Smooth muscle cell (in vitro differentiated cells): ENCODE data around the gene KIAA1671. TPM values are rescaled to one million over a fixed set of nuclear protein-coding genes. Genes with fewer than 3 reads are reported as not detected.

Experiments used
- DNase-seq: peaks from one replicate; lab custom pipeline; 2025; ENCODE audit not compliant: unreplicated experiment; lab: John Stamatoyannopoulos, UW
- H2AFZ ChIP-seq: fragments of 200-600 bp; sonication (generic); 2 replicates; pipeline ENCODE4 v1.6.0; 2016; ENCODE audit warnings: antibody characterized with exemption, low read depth, mild to moderate bottlenecking
- H3F3A ChIP-seq: fragments of 200-600 bp; sonication (generic); 2 replicates; pipeline ENCODE4 v1.6.0; 2017; ENCODE audit warnings: antibody characterized with exemption, low read depth
- H3K27ac ChIP-seq: fragments of 200-600 bp; sonication (generic); 2 replicates; pipeline ENCODE4 v1.5.1; 2016; ENCODE audit warnings: low read depth, mild to moderate bottlenecking
- H3K27me3 ChIP-seq: fragments of 200-600 bp; sonication (generic); 2 replicates; pipeline ENCODE4 v1.6.1; 2016; ENCODE audit warnings: low read depth, mild to moderate bottlenecking
- H3K36me3 ChIP-seq: fragments of 200-600 bp; sonication (generic); 2 replicates; pipeline ENCODE4 v1.5.1; 2016; ENCODE audit warnings: low read depth
- H3K4me1 ChIP-seq: fragments of 200-600 bp; sonication (generic); 2 replicates; pipeline ENCODE4 v1.5.1; 2016; ENCODE audit warnings: low read depth
- H3K4me2 ChIP-seq: fragments of 200-600 bp; sonication (generic); 2 replicates; pipeline ENCODE4 v1.6.0; 2016; ENCODE audit warnings: mild to moderate bottlenecking
- H3K4me3 ChIP-seq: fragments of 200-600 bp; sonication (generic); 2 replicates; pipeline ENCODE4 v1.5.1; 2016; ENCODE audit warnings: mild to moderate bottlenecking
- H3K79me2 ChIP-seq: fragments of 200-600 bp; sonication (generic); 2 replicates; pipeline ENCODE4 v1.6.0; 2016; ENCODE audit warnings: low read depth, mild to moderate bottlenecking
- H3K9ac ChIP-seq: fragments of 200-600 bp; sonication (generic); 2 replicates; pipeline ENCODE4 v1.6.0; 2016; ENCODE audit warnings: low read depth
- H3K9me3 ChIP-seq: fragments of 200-600 bp; sonication (generic); replicated peaks from 2 replicates; pipeline ENCODE4 v1.5.1; 2016; ENCODE audit warnings: low read depth
- H4K20me1 ChIP-seq: fragments of 200-600 bp; sonication (generic); 2 replicates; pipeline ENCODE4 v1.6.0; 2016; ENCODE audit warnings: low read depth
- CTCF ChIP-seq: fragments of 200-600 bp; sonication (generic); IDR thresholded peaks from 2 replicates; pipeline ENCODE4 v1.5.1; 2017; ENCODE audit warnings: borderline replicate concordance, mild to moderate bottlenecking, antibody characterized with exemption; ENCODE audit not compliant: insufficient read depth, poor library complexity, severe bottlenecking
- WGBS: methylation state at CpG from one replicate; pipeline ENCODE4 v1.1.7; 2016; ENCODE audit warnings: low lambda C conversion rate; 5-methylcytosine and 5-hydroxymethylcytosine counted together
- polyA plus RNA-seq: library from polyadenylated mRNA; unstranded; fragments of >200 nt; fragmentation: Nextera tagmentation; extraction: Ambion mirVana; gene quantifications from 2 replicates; pipeline ENCODE4 v1.2.1, GENCODE V29; 2016
- total RNA-seq: library from RNA; depleted of rRNA; stranded (reverse); fragments of >200 nt; gene quantifications from 2 replicates; pipeline ENCODE4 v1.2.3, GENCODE V29; 2014

Gene KIAA1671
- total and polyA plus RNA-seq, 2 experiments from 2014 or later = 1.7 to 7.6 TPM

DNA sequence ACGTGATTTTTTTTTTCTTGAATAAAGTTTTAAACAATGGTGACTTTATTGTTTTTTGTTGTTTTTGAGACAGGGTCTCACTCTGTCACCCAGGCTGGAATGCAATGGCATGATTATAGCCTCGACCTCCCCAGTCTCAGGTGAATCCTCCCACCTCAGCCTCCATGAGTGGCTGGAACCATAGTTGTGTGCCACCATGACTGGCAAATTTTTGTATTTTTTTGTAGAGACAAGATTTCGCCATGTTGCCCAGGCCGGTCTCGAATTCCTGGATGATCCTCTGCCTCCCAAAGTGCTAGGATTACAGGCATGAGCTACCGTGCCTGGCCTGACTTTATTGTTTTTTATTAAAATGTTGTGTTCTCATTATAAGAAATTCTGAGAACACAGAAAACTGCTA lies 235.0 kb downstream of the KIAA1671 start:
- DNase-seq = no peak
- no peaks in the 10 kb centered on the region for H3F3A ChIP-seq
- no peak overlapping the region for H3K27ac ChIP-seq

DNA sequence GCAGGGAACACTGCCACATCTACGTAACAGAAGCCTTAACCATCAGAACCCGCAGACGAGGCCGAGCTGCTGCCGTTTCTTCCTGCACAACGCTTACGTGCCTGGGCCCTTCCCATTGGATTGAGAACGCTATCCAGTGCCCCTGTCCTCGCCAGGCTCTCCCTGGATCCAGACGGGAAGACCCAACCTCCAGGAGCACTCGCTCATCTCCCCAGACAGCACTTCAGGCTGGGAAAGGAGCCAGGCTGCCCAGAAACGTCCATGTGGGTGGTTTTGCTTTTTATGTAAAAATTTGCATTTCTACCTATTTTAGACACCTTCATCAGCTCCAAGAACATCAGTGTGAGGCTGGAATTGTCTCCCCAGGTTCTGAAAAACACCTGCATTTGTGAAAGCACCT lies 239.9 kb downstream of the KIAA1671 start:
- H3K4me2 ChIP-seq = no peak overlapping the region
- H3K27ac ChIP-seq = no peak overlapping the region
- no peak overlapping the region for H2AFZ ChIP-seq
- no peaks in the 10 kb centered on the region for H3K9me3 ChIP-seq
- H3K4me3 ChIP-seq = no peak overlapping the region
- H3K36me3 ChIP-seq = peaks cover 2% of the 10 kb centered on the region
- DNase-seq = no peak
- H4K20me1 ChIP-seq = peaks cover 6% of the 10 kb centered on the region
- no peaks in the 10 kb centered on the region for H3K27me3 ChIP-seq
- 92% methylated on average over 12 of the region's 12 CpGs for WGBS
- no peaks in the 10 kb centered on the region for H3F3A ChIP-seq
- no peak overlapping the region for H3K9ac ChIP-seq
- TF ChIP-seq CTCF = no peak
- H3K79me2 ChIP-seq = no peaks in the 10 kb centered on the region
- peaks cover 3% of the 10 kb centered on the region for H3K4me1 ChIP-seq

More for the DNA sequence above, 235.0 kb downstream of the KIAA1671 start:
- no peaks in the 10 kb centered on the region for H3K9me3 ChIP-seq
- H4K20me1 ChIP-seq = no peaks in the 10 kb centered on the region
- peaks cover 4% of the 10 kb centered on the region for H3K36me3 ChIP-seq
- no peaks in the 10 kb centered on the region for H3K4me1 ChIP-seq
- no peaks in the 10 kb centered on the region for H3K79me2 ChIP-seq
- 90% methylated on average over 6 of the region's 6 CpGs for WGBS
- H3K9ac ChIP-seq = no peak overlapping the region
- H3K27me3 ChIP-seq = no peaks in the 10 kb centered on the region
- TF ChIP-seq CTCF = no peak
- no peak overlapping the region for H3K4me3 ChIP-seq
- H2AFZ ChIP-seq = no peak overlapping the region
- H3K4me2 ChIP-seq = no peak overlapping the region

DNA sequence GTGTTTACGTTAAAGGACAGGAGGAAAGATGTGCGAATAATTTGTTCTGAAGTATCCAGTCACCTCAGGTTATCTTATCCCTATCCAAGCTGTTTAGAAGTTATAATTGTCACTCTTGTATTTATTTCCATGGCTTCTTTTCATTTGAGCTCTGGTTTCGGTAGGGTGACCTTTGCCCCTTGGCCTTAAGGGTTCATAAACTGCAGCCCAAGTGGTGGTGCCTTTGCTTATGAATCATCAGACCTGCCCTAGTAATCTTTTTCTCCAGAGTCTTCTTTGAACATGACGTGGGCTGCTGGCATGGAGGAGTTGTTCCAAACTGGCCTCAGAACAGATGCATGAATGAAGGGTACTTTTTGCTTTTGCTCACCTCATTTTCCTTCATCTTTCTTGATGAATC lies 240.6 kb downstream of the KIAA1671 start:
- Histone ChIP-seq H3K27ac (no peak overlapping the region), H3K4me2 (no peak overlapping the region), H3K9me3 (no peaks in the 10 kb centered on the region), H3K9ac (no peak overlapping the region), H2AFZ (no peak overlapping the region), H3K36me3 (no peaks in the 10 kb centered on the region), H3K27me3 (no peaks in the 10 kb centered on the region), H3K4me1 (peaks cover 3% of the 10 kb centered on the region), H4K20me1 (peaks cover 6% of the 10 kb centered on the region), H3K79me2 (no peaks in the 10 kb centered on the region), H3F3A (no peaks in the 10 kb centered on the region), H3K4me3 (no peak overlapping the region)
- 97% methylated on average over 4 of the region's 4 CpGs for WGBS
- DNase-seq = no peak
- TF ChIP-seq CTCF = no peak

GRCh38 chr22:25193548-25193947 lies 241.0 kb downstream of the KIAA1671 start:
- Histone ChIP-seq H3K27ac (no peak overlapping the region), H4K20me1 (peaks cover 6% of the 10 kb centered on the region), H3K9ac (no peak overlapping the region), H2AFZ (no peak overlapping the region), H3K4me2 (no peak overlapping the region), H3K4me1 (peaks cover 3% of the 10 kb centered on the region), H3K9me3 (no peaks in the 10 kb centered on the region), H3K4me3 (no peak overlapping the region), H3F3A (no peaks in the 10 kb centered on the region), H3K79me2 (no peaks in the 10 kb centered on the region), H3K27me3 (no peaks in the 10 kb centered on the region), H3K36me3 (no peaks in the 10 kb centered on the region)
- WGBS = 82% methylated on average over 3 of the region's 3 CpGs
- DNase-seq = no peak
- TF ChIP-seq CTCF = no peak
